SK-N-SH (cell line): Measurements from ENCODE around the gene TSPYL1. TPM values are rescaled to one million over a fixed set of nuclear protein-coding genes. Genes with fewer than 3 reads are reported as not detected.

Experiments used
- CTCF ChIA-PET: fragments of 300-600, 350-600 bp; formaldehyde crosslinking; extraction: SDS; loops from one replicate; lab custom pipeline; 2021; lab: Yijun Ruan, JAX
- POLR2A ChIA-PET: fragments of 350-600 bp; sonication (Branson Sonifier 250); formaldehyde crosslinking; extraction: SDS; loops from one replicate; lab custom pipeline; 2020; ENCODE audit warnings: antibody characterized with exemption, inconsistent platforms; lab: Yijun Ruan, JAX
- DNase-seq: peaks from one replicate; pipeline ENCODE4 v3.0.0; 2012
- H2AFZ ChIP-seq: fragments of 200-600 bp; sonication (generic); 2 replicates; pipeline ENCODE4 v1.8.1; 2016; ENCODE audit warnings: antibody characterized with exemption, mild to moderate bottlenecking, low read depth
- H3F3A ChIP-seq: fragments of 200-600 bp; sonication (generic); replicated peaks from 2 replicates; pipeline ENCODE3; 2016; ENCODE audit warnings: antibody characterized with exemption, mild to moderate bottlenecking; ENCODE audit not compliant: insufficient read depth
- H3K27ac ChIP-seq, 2 experiments: fragments of 200-500 bp in 1 of 2; fragments of 200-600 bp in 1 of 2; sonication (Bioruptor generic) in 1 of 2; sonication (generic), shearing (Covaris generic) in 1 of 2; 2 replicates each; pipeline versions ENCODE4 v1.5.1 to v1.6.1; 2014 to 2016; ENCODE audit warnings: low read depth in 2 of 2, inconsistent platforms in 1 of 2, low read length in 1 of 2, mild to moderate bottlenecking in 1 of 2, mixed read lengths in 1 of 2
- H3K27me3 ChIP-seq: fragments of 200-600 bp; sonication (generic), shearing (Covaris generic); 2 replicates; pipeline ENCODE4 v1.6.1; 2016; ENCODE audit warnings: mixed run types; ENCODE audit not compliant: insufficient read depth
- H3K36me3 ChIP-seq, 2 experiments: fragments of 200-500 bp in 1 of 2; fragments of 200-600 bp in 1 of 2; sonication (Bioruptor generic) in 1 of 2; sonication (generic) in 1 of 2; replicated peaks in 1 of 2; 2 replicates each; pipeline versions ENCODE3 to v1.5.1; 2014 to 2016; ENCODE audit warnings: low read length in 1 of 2, mild to moderate bottlenecking in 1 of 2; ENCODE audit not compliant: insufficient read depth in 2 of 2, control insufficient read depth in 1 of 2
- H3K4me1 ChIP-seq, 2 experiments: fragments of 200-500 bp in 1 of 2; fragments of 200-600 bp in 1 of 2; sonication (Bioruptor generic) in 1 of 2; sonication (generic), shearing (Covaris generic) in 1 of 2; 2 replicates each; pipeline versions ENCODE4 v1.5.1 to v1.6.1; 2014 to 2016; ENCODE audit warnings: low read depth in 1 of 2, low read length in 1 of 2, mixed run types in 1 of 2; ENCODE audit not compliant: insufficient read depth in 2 of 2, control insufficient read depth in 1 of 2
- H3K4me2 ChIP-seq: fragments of 200-600 bp; sonication (generic), shearing (Covaris generic); 2 replicates; pipeline ENCODE4 v1.6.1; 2017; ENCODE audit warnings: mixed run types
- H3K4me3 ChIP-seq, 2 experiments: fragments of 200-500 bp in 1 of 2; fragments of 200-600 bp in 1 of 2; sonication (Bioruptor generic) in 1 of 2; sonication (generic), shearing (Covaris generic) in 1 of 2; 2 replicates each; pipeline versions ENCODE4 v1.5.1 to v1.8.1; 2014 to 2016; ENCODE audit warnings: low read depth in 2 of 2, inconsistent platforms in 1 of 2, low read length in 1 of 2, mild to moderate bottlenecking in 1 of 2, mixed read lengths in 1 of 2, moderate library complexity in 1 of 2
- H3K79me2 ChIP-seq: fragments of 200-600 bp; sonication (generic); 2 replicates; pipeline ENCODE4 v1.8.1; 2017; ENCODE audit warnings: mild to moderate bottlenecking; ENCODE audit not compliant: insufficient read depth
- H3K9ac ChIP-seq: fragments of 200-600 bp; sonication (generic); 2 replicates; pipeline ENCODE4 v1.6.1; 2017; ENCODE audit warnings: mixed run types
- H3K9me2 ChIP-seq: fragments of 200-600 bp; sonication (generic); 2 replicates; pipeline ENCODE4 v1.6.1; 2017; ENCODE audit warnings: mixed run types
- H3K9me3 ChIP-seq: fragments of 200-600 bp; sonication (generic); 2 replicates; pipeline ENCODE4 v1.6.1; 2017; ENCODE audit warnings: mixed run types, mild to moderate bottlenecking, moderate library complexity
- H4K20me1 ChIP-seq: fragments of 200-600 bp; sonication (generic); 2 replicates; pipeline ENCODE4 v1.6.1; 2017; ENCODE audit warnings: mild to moderate bottlenecking, mixed run types; ENCODE audit not compliant: insufficient read depth
- CHD2 ChIP-seq: fragments of 150-350 bp; IDR thresholded peaks from 2 replicates; pipeline ENCODE4 v1.6.1; 2018; ENCODE audit warnings: low read length; ENCODE audit not compliant: partially characterized antibody
- EP300 ChIP-seq, 2 experiments: IDR thresholded peaks; 2 replicates each; pipeline versions ENCODE4 v1.4.0 to v1.6.1; 2012; ENCODE audit warnings: borderline replicate concordance in 1 of 2, low read depth in 1 of 2, low read length in 1 of 2
- FOSL2 ChIP-seq: IDR thresholded peaks from 2 replicates; pipeline ENCODE4 v1.4.0; 2012; ENCODE audit warnings: low read depth, mild to moderate bottlenecking, moderate library complexity, borderline replicate concordance
- FOXJ3 ChIP-seq: sonication (generic); formaldehyde crosslinking; IDR thresholded peaks from 2 replicates; pipeline ENCODE4 v1.5.1; 2020; ENCODE audit warnings: mild to moderate bottlenecking, missing genetic modification reagents
- FOXM1 ChIP-seq: IDR thresholded peaks from 2 replicates; pipeline ENCODE4 v1.4.0; 2012; ENCODE audit warnings: low read depth, mild to moderate bottlenecking
- NFIC ChIP-seq: IDR thresholded peaks from 2 replicates; pipeline ENCODE4 v1.4.0; 2012; ENCODE audit warnings: borderline replicate concordance
- RCOR1 ChIP-seq: fragments of 150-350 bp; IDR thresholded peaks from 2 replicates; pipeline ENCODE4 v1.6.1; 2017; ENCODE audit warnings: antibody characterized with exemption, low read length
- RFX5 ChIP-seq: IDR thresholded peaks from 2 replicates; pipeline ENCODE4 v1.6.1; 2012; ENCODE audit warnings: mild to moderate bottlenecking, improper control_type of control experiment, low read length
- RXRA ChIP-seq: IDR thresholded peaks from 2 replicates; pipeline ENCODE4 v1.4.0; 2012; ENCODE audit warnings: low read depth, mild to moderate bottlenecking, borderline replicate concordance
- SMC3 ChIP-seq: IDR thresholded peaks from 2 replicates; pipeline ENCODE4 v1.6.1; 2012; ENCODE audit warnings: low read depth, low read length, improper control_type of control experiment
- TAF1 ChIP-seq: IDR thresholded peaks from 2 replicates; pipeline ENCODE4 v1.6.1; 2012; ENCODE audit warnings: low read depth, mild to moderate bottlenecking, low read length, moderate library complexity, borderline replicate concordance
- WGBS: methylation state at CpG from one replicate; pipeline ENCODE4 v1.1.6; 2017; ENCODE audit warnings: low lambda C conversion rate; 5-methylcytosine and 5-hydroxymethylcytosine counted together
- polyA plus RNA-seq, 3 experiments: library from polyadenylated mRNA; depleted of rRNA; stranded (reverse); fragments of >200 nt; gene quantifications; 2 replicates each; pipeline ENCODE4 v1.2.3, GENCODE V29; 2012
- TF ChIP-seq, protein P1 (sequence below): IDR thresholded peaks from 2 replicates; pipeline ENCODE4 v1.4.0; 2012; ENCODE audit warnings: low read depth, borderline replicate concordance

The TSPYL1 gene
- polyA plus RNA-seq, 1 of the 3 experiments (the other 2 are of a cell fraction), result 27.9 TPM

DNA sequence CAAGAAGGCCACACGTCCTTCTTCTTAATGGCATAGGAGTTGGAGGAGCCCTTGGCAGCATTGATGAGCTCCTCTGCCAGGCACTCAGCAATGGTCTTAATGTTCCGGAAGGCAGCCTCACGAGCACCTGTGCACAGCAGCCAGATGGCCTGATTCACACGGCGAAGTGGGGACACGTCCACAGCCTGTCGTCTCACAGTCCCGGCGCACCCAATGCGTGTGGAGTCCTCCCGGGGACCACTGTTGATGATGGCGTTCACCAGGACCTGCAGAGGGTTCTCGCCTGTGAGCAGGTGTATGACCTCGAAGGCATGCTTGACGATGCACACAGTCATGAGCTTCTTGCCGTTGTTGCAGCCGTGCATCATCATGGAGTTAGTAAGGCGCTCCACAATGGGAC lies 21.2 kb downstream of the TSPYL1 start:
- H3K4me1 ChIP-seq, result peaks cover 0 to 6% of the 10 kb centered on the region in 2 experiments; a peak in 1 of 4 replicates
- H3K9me3 ChIP-seq, result no peaks in the 10 kb centered on the region; the same call in 1 of the 2 replicates
- WGBS, result 93% methylated on average over 8 of the region's 18 CpGs
- no peaks in the 10 kb centered on the region for H4K20me1 ChIP-seq
- no peaks in the 10 kb centered on the region for H3K36me3 ChIP-seq
- no peak overlapping the region for H3K4me3 ChIP-seq
- no peaks in the 10 kb centered on the region for H3F3A ChIP-seq
- H3K27ac ChIP-seq, result no peak overlapping the region
- no peak overlapping the region for H3K4me2 ChIP-seq
- H3K9ac ChIP-seq, result no peak overlapping the region
- POLR2A ChIA-PET, result no interaction called here
- CTCF ChIA-PET, result interaction anchor here (0.6 to 3.7 kb wide), 3 partner anchors 10 to 588 kb away, joined by 3 to 28 read pairs (median 4); no protein-coding TSS in a partner anchor
- H2AFZ ChIP-seq, result no peak overlapping the region
- no peaks in the 10 kb centered on the region for H3K27me3 ChIP-seq
- TF ChIP-seq, protein P1, sequence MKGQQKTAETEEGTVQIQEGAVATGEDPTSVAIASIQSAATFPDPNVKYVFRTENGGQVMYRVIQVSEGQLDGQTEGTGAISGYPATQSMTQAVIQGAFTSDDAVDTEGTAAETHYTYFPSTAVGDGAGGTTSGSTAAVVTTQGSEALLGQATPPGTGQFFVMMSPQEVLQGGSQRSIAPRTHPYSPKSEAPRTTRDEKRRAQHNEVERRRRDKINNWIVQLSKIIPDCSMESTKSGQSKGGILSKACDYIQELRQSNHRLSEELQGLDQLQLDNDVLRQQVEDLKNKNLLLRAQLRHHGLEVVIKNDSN, result no peak
- TF ChIP-seq RCOR1 (no peak), CHD2 (no peak), EP300 (IDR thresholded peaks at IDR 0.05; ENCODE audit: borderline replicate concordance in 1 of 2, low read depth in 1 of 2, low read length in 1 of 2) (no peak), FOSL2 (no peak), TAF1 (no peak), RXRA (no peak), RFX5 (no peak), FOXJ3 (no peak), NFIC (no peak)
- DNase-seq, result no peak
- peaks cover 43% of the 10 kb centered on the region for H3K79me2 ChIP-seq
- no peaks in the 10 kb centered on the region for H3K9me2 ChIP-seq

DNA sequence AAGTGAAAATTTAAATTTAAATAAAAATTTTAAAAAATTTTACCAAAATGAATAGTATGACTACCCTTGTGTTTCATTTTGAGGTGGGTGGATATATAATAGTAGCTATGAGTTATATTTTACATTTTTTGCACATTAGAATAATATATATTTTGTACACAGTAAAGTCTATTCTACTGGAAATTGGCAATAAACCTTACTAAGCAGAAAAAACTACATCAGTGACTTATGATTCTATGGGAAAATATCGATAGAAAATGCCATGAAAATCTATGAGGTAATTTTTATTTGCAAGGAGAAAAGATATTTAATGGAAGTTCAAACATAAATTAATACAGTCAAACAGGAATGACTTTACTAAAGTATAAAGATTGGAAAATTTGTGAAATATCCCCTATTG lies 23.0 kb downstream of the TSPYL1 start:
- TF ChIP-seq NFIC (no peak), RXRA (no peak), FOXM1 (no peak), SMC3 (no peak)
- ChIA-PET CTCF (interaction anchor here (0.6 to 4.5 kb wide), 5 partner anchors 11 to 413 kb away, joined by 3 to 39 read pairs (median 4); no protein-coding TSS in a partner anchor), POLR2A (no interaction called here)
- no peak overlapping the region for H2AFZ ChIP-seq
- no peaks in the 10 kb centered on the region; the same call in 1 of the 2 replicates for H4K20me1 ChIP-seq
- no peaks in the 10 kb centered on the region for H3K27me3 ChIP-seq
- no peak for DNase-seq
- H3K4me1 ChIP-seq, result peaks cover 12 to 20% of the 10 kb centered on the region in 2 experiments; a peak in 3 of 4 replicates
- H3K9me3 ChIP-seq, result no peaks in the 10 kb centered on the region
- no peaks in the 10 kb centered on the region for H3K9me2 ChIP-seq
- H3K79me2 ChIP-seq, result peaks cover 49% of the 10 kb centered on the region
- H3K9ac ChIP-seq, result no peak overlapping the region
- no peak overlapping the region for H3K4me2 ChIP-seq
- H3K4me3 ChIP-seq, result no peak overlapping the region
- 83% methylated on average over 1 of the region's 1 CpG for WGBS
- H3F3A ChIP-seq, result peaks cover 8% of the 10 kb centered on the region
- no peak overlapping the region for H3K27ac ChIP-seq
- peaks cover 0 to 4% of the 10 kb centered on the region in 2 experiments for H3K36me3 ChIP-seq
